SK-N-SH (cell line): ENCODE measurements around the gene LILRA1. TPM values are rescaled to one million over a fixed set of nuclear protein-coding genes. Genes with fewer than 3 reads are reported as not detected.
"Not testable (repeated sequence)": the region's sequence is repeated elsewhere in the genome, so short reads cannot be mapped to it uniquely, and the experiment has no call there.

Experiments used
- CTCF ChIA-PET: fragments of 300-600, 350-600 bp; formaldehyde crosslinking; extraction: SDS; loops from one replicate; lab custom pipeline; 2021; lab: Yijun Ruan, JAX
- POLR2A ChIA-PET: fragments of 350-600 bp; sonication (Branson Sonifier 250); formaldehyde crosslinking; extraction: SDS; loops from one replicate; lab custom pipeline; 2020; ENCODE audit warnings: antibody characterized with exemption, inconsistent platforms; lab: Yijun Ruan, JAX
- DNase-seq: peaks from one replicate; pipeline ENCODE4 v3.0.0; 2012
- H2AFZ ChIP-seq: fragments of 200-600 bp; sonication (generic); 2 replicates; pipeline ENCODE4 v1.8.1; 2016; ENCODE audit warnings: antibody characterized with exemption, mild to moderate bottlenecking, low read depth
- H3F3A ChIP-seq: fragments of 200-600 bp; sonication (generic); replicated peaks from 2 replicates; pipeline ENCODE3; 2016; ENCODE audit warnings: antibody characterized with exemption, mild to moderate bottlenecking; ENCODE audit not compliant: insufficient read depth
- H3K27ac ChIP-seq, 2 experiments: fragments of 200-500 bp in 1 of 2; fragments of 200-600 bp in 1 of 2; sonication (Bioruptor generic) in 1 of 2; sonication (generic), shearing (Covaris generic) in 1 of 2; 2 replicates each; pipeline versions ENCODE4 v1.5.1 to v1.6.1; 2014 to 2016; ENCODE audit warnings: low read depth in 2 of 2, inconsistent platforms in 1 of 2, low read length in 1 of 2, mild to moderate bottlenecking in 1 of 2, mixed read lengths in 1 of 2
- H3K27me3 ChIP-seq: fragments of 200-600 bp; sonication (generic), shearing (Covaris generic); 2 replicates; pipeline ENCODE4 v1.6.1; 2016; ENCODE audit warnings: mixed run types; ENCODE audit not compliant: insufficient read depth
- H3K36me3 ChIP-seq, 2 experiments: fragments of 200-500 bp in 1 of 2; fragments of 200-600 bp in 1 of 2; sonication (Bioruptor generic) in 1 of 2; sonication (generic) in 1 of 2; replicated peaks in 1 of 2; 2 replicates each; pipeline versions ENCODE3 to v1.5.1; 2014 to 2016; ENCODE audit warnings: low read length in 1 of 2, mild to moderate bottlenecking in 1 of 2; ENCODE audit not compliant: insufficient read depth in 2 of 2, control insufficient read depth in 1 of 2
- H3K4me1 ChIP-seq, 2 experiments: fragments of 200-500 bp in 1 of 2; fragments of 200-600 bp in 1 of 2; sonication (Bioruptor generic) in 1 of 2; sonication (generic), shearing (Covaris generic) in 1 of 2; 2 replicates each; pipeline versions ENCODE4 v1.5.1 to v1.6.1; 2014 to 2016; ENCODE audit warnings: low read depth in 1 of 2, low read length in 1 of 2, mixed run types in 1 of 2; ENCODE audit not compliant: insufficient read depth in 2 of 2, control insufficient read depth in 1 of 2
- H3K4me2 ChIP-seq: fragments of 200-600 bp; sonication (generic), shearing (Covaris generic); 2 replicates; pipeline ENCODE4 v1.6.1; 2017; ENCODE audit warnings: mixed run types
- H3K4me3 ChIP-seq, 2 experiments: fragments of 200-500 bp in 1 of 2; fragments of 200-600 bp in 1 of 2; sonication (Bioruptor generic) in 1 of 2; sonication (generic), shearing (Covaris generic) in 1 of 2; 2 replicates each; pipeline versions ENCODE4 v1.5.1 to v1.8.1; 2014 to 2016; ENCODE audit warnings: low read depth in 2 of 2, inconsistent platforms in 1 of 2, low read length in 1 of 2, mild to moderate bottlenecking in 1 of 2, mixed read lengths in 1 of 2, moderate library complexity in 1 of 2
- H3K79me2 ChIP-seq: fragments of 200-600 bp; sonication (generic); 2 replicates; pipeline ENCODE4 v1.8.1; 2017; ENCODE audit warnings: mild to moderate bottlenecking; ENCODE audit not compliant: insufficient read depth
- H3K9ac ChIP-seq: fragments of 200-600 bp; sonication (generic); 2 replicates; pipeline ENCODE4 v1.6.1; 2017; ENCODE audit warnings: mixed run types
- H3K9me2 ChIP-seq: fragments of 200-600 bp; sonication (generic); 2 replicates; pipeline ENCODE4 v1.6.1; 2017; ENCODE audit warnings: mixed run types
- H3K9me3 ChIP-seq: fragments of 200-600 bp; sonication (generic); 2 replicates; pipeline ENCODE4 v1.6.1; 2017; ENCODE audit warnings: mixed run types, mild to moderate bottlenecking, moderate library complexity
- H4K20me1 ChIP-seq: fragments of 200-600 bp; sonication (generic); 2 replicates; pipeline ENCODE4 v1.6.1; 2017; ENCODE audit warnings: mild to moderate bottlenecking, mixed run types; ENCODE audit not compliant: insufficient read depth
- EP300 ChIP-seq, 2 experiments: IDR thresholded peaks; 2 replicates each; pipeline versions ENCODE4 v1.4.0 to v1.6.1; 2012; ENCODE audit warnings: borderline replicate concordance in 1 of 2, low read depth in 1 of 2, low read length in 1 of 2
- FOXJ3 ChIP-seq: sonication (generic); formaldehyde crosslinking; IDR thresholded peaks from 2 replicates; pipeline ENCODE4 v1.5.1; 2020; ENCODE audit warnings: mild to moderate bottlenecking, missing genetic modification reagents
- NFIC ChIP-seq: IDR thresholded peaks from 2 replicates; pipeline ENCODE4 v1.4.0; 2012; ENCODE audit warnings: borderline replicate concordance
- RAD21 ChIP-seq: IDR thresholded peaks from 2 replicates; pipeline ENCODE4 v1.6.1; 2012; ENCODE audit warnings: mild to moderate bottlenecking, low read length
- RXRA ChIP-seq: IDR thresholded peaks from 2 replicates; pipeline ENCODE4 v1.4.0; 2012; ENCODE audit warnings: low read depth, mild to moderate bottlenecking, borderline replicate concordance
- SIN3A ChIP-seq: IDR thresholded peaks from 2 replicates; pipeline ENCODE4 v1.6.1; 2012; ENCODE audit warnings: low read depth, mild to moderate bottlenecking, low read length, moderate library complexity, borderline replicate concordance
- WGBS: methylation state at CpG from one replicate; pipeline ENCODE4 v1.1.6; 2017; ENCODE audit warnings: low lambda C conversion rate; 5-methylcytosine and 5-hydroxymethylcytosine counted together
- polyA plus RNA-seq, 3 experiments: library from polyadenylated mRNA; depleted of rRNA; stranded (reverse); fragments of >200 nt; gene quantifications; 2 replicates each; pipeline ENCODE4 v1.2.3, GENCODE V29; 2012
- TF ChIP-seq, protein P1 (sequence below): fragments of 150-350 bp; IDR thresholded peaks from 2 replicates; pipeline ENCODE4 v1.6.1; 2017; ENCODE audit warnings: antibody characterized with exemption, low read length, low read depth, borderline replicate concordance
- TF ChIP-seq, protein P2 (sequence below): IDR thresholded peaks from 2 replicates; pipeline ENCODE4 v1.4.0; 2012; ENCODE audit warnings: low read depth, borderline replicate concordance
- TF ChIP-seq, protein P3 (sequence below): fragments of 150-350 bp; IDR thresholded peaks from 2 replicates; pipeline ENCODE4 v1.6.1; 2016; ENCODE audit warnings: mild to moderate bottlenecking, low read depth, low read length
- TF ChIP-seq, protein P4 (sequence below): IDR thresholded peaks from 2 replicates; pipeline ENCODE4; 2012
- TF ChIP-seq, protein P5 (sequence below): fragments of 200-600 bp; sonication (generic); IDR thresholded peaks from 2 replicates; pipeline ENCODE4 v1.6.1; 2017; ENCODE audit warnings: antibody characterized with exemption, mild to moderate bottlenecking, moderate library complexity
- TF ChIP-seq, protein P6 (sequence below): IDR thresholded peaks from 2 replicates; pipeline ENCODE4 v1.4.0; 2012; ENCODE audit warnings: low read depth, borderline replicate concordance
- TF ChIP-seq, protein P7 (sequence below): IDR thresholded peaks from 2 replicates; pipeline ENCODE4 v1.4.0; 2012; ENCODE audit warnings: low read depth

Gene LILRA1
- polyA plus RNA-seq, 1 of the 3 experiments (the other 2 are of a cell fraction), result not detected

DNA sequence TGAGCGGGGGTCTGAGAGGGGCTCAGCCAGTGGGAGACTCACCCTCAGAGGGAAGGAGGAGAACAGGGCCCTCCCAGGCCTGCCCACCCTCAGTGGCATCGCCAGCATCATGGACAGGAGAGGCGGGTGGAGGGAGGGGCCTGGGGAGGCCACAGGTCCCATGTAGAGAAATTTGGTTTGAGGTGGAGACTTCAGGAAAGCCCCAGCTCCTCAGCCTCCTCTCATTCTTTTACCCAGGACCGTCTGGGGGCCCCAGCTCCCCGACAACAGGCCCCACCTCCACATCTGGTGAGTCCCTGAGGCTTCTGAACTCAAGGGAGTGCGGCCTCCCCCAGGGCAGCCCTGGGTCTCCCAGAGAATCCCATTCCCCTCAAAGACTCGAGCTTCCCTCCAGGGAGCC is 40.0 kb downstream of the LILRA1 start (continued):
- TF ChIP-seq, protein P1, sequence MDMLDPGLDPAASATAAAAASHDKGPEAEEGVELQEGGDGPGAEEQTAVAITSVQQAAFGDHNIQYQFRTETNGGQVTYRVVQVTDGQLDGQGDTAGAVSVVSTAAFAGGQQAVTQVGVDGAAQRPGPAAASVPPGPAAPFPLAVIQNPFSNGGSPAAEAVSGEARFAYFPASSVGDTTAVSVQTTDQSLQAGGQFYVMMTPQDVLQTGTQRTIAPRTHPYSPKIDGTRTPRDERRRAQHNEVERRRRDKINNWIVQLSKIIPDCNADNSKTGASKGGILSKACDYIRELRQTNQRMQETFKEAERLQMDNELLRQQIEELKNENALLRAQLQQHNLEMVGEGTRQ, result no peak
- TF ChIP-seq, protein P2, sequence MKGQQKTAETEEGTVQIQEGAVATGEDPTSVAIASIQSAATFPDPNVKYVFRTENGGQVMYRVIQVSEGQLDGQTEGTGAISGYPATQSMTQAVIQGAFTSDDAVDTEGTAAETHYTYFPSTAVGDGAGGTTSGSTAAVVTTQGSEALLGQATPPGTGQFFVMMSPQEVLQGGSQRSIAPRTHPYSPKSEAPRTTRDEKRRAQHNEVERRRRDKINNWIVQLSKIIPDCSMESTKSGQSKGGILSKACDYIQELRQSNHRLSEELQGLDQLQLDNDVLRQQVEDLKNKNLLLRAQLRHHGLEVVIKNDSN, result no peak
- TF ChIP-seq SIN3A (no peak), RXRA (no peak)
- TF ChIP-seq, protein P3, sequence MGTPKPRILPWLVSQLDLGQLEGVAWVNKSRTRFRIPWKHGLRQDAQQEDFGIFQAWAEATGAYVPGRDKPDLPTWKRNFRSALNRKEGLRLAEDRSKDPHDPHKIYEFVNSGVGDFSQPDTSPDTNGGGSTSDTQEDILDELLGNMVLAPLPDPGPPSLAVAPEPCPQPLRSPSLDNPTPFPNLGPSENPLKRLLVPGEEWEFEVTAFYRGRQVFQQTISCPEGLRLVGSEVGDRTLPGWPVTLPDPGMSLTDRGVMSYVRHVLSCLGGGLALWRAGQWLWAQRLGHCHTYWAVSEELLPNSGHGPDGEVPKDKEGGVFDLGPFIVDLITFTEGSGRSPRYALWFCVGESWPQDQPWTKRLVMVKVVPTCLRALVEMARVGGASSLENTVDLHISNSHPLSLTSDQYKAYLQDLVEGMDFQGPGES, result no peak

DNA sequence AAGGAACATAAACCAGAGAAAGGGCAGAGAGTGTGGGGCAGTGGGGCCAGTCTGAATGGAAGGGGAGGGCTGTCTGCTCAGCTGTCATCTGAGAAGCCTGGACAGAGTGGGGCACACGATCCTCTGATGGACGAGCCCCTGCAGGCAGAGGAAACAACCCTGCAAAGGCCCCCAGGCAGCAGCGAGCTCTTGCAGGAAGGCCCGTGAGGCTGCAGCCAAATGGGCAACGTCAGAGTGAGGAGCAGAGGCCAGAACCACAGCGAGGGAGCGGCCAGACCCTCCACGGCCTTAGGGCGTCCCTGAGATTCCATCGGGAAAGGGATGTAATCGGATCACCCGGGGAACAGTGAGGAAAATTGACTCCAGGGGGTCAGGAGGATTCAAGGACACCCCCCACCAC is 42.6 kb downstream of the LILRA1 start:
- H3K9me2 ChIP-seq, CTCF ChIA-PET, DNase-seq, H3K9me3 ChIP-seq, H3K36me3 ChIP-seq, POLR2A ChIA-PET, H2AFZ ChIP-seq, H3K27ac ChIP-seq, H3K4me1 ChIP-seq, H3K4me2 ChIP-seq, H3K4me3 ChIP-seq, H3F3A ChIP-seq, H3K9ac ChIP-seq, H4K20me1 ChIP-seq, H3K79me2 ChIP-seq: not testable (repeated sequence)
- peaks cover 48% of the 10 kb centered on the region; the same call in 1 of the 2 replicates for H3K27me3 ChIP-seq
- 10% methylated on average over 5 of the region's 12 CpGs for WGBS

DNA sequence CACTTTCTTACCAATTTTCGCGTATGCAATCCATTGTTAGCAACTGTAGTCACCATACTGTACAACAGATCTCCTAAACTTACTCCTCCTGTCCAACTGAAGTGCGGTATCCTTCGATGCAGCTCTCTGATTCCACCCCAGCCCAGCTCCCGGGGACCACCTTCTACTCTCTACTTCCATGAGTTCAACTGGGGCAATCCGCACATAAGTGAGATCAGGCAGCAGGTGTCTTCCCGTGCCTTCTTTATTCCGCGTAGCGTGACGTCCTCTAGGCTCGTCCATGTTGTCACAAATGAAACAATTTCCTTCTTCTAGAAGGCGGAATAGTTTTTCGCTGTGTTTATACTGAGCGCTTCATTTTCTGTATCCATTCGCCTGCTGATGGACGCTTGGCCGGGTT is 45.3 kb downstream of the LILRA1 start:
- Histone ChIP-seq H3F3A (no peaks in the 10 kb centered on the region), H3K4me2 (no peak overlapping the region), H3K36me3 (no peaks in the 10 kb centered on the region), H3K79me2 (no peaks in the 10 kb centered on the region), H2AFZ (no peak overlapping the region), H3K27me3 (peaks cover 33% of the 10 kb centered on the region; the same call in 1 of the 2 replicates), H3K9me3 (no peaks in the 10 kb centered on the region), H3K27ac (no peak overlapping the region), H4K20me1 (no peaks in the 10 kb centered on the region), H3K4me3 (no peak overlapping the region), H3K9me2 (no peaks in the 10 kb centered on the region), H3K9ac (no peak overlapping the region), H3K4me1 (no peaks in the 10 kb centered on the region)
- CTCF ChIA-PET, result interaction anchor here (0.7 kb wide), 1 partner anchor 16 kb away, joined by 3 read pairs; no protein-coding TSS in a partner anchor
- POLR2A ChIA-PET, result no interaction called here
- no peak for TF ChIP-seq RAD21
- TF ChIP-seq, protein P4, sequence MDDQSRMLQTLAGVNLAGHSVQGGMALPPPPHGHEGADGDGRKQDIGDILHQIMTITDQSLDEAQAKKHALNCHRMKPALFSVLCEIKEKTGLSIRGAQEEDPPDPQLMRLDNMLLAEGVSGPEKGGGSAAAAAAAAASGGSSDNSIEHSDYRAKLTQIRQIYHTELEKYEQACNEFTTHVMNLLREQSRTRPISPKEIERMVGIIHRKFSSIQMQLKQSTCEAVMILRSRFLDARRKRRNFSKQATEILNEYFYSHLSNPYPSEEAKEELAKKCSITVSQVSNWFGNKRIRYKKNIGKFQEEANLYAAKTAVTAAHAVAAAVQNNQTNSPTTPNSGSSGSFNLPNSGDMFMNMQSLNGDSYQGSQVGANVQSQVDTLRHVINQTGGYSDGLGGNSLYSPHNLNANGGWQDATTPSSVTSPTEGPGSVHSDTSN, result no peak
- TF ChIP-seq, protein P5, sequence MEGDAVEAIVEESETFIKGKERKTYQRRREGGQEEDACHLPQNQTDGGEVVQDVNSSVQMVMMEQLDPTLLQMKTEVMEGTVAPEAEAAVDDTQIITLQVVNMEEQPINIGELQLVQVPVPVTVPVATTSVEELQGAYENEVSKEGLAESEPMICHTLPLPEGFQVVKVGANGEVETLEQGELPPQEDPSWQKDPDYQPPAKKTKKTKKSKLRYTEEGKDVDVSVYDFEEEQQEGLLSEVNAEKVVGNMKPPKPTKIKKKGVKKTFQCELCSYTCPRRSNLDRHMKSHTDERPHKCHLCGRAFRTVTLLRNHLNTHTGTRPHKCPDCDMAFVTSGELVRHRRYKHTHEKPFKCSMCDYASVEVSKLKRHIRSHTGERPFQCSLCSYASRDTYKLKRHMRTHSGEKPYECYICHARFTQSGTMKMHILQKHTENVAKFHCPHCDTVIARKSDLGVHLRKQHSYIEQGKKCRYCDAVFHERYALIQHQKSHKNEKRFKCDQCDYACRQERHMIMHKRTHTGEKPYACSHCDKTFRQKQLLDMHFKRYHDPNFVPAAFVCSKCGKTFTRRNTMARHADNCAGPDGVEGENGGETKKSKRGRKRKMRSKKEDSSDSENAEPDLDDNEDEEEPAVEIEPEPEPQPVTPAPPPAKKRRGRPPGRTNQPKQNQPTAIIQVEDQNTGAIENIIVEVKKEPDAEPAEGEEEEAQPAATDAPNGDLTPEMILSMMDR, result no peak
- TF ChIP-seq NFIC, result no peak
- no peak for TF ChIP-seq FOXJ3
- TF ChIP-seq, protein P6, sequence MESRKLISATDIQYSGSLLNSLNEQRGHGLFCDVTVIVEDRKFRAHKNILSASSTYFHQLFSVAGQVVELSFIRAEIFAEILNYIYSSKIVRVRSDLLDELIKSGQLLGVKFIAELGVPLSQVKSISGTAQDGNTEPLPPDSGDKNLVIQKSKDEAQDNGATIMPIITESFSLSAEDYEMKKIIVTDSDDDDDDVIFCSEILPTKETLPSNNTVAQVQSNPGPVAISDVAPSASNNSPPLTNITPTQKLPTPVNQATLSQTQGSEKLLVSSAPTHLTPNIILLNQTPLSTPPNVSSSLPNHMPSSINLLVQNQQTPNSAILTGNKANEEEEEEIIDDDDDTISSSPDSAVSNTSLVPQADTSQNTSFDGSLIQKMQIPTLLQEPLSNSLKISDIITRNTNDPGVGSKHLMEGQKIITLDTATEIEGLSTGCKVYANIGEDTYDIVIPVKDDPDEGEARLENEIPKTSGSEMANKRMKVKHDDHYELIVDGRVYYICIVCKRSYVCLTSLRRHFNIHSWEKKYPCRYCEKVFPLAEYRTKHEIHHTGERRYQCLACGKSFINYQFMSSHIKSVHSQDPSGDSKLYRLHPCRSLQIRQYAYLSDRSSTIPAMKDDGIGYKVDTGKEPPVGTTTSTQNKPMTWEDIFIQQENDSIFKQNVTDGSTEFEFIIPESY, result no peak
- TF ChIP-seq EP300 (IDR thresholded peaks at IDR 0.05; ENCODE audit: borderline replicate concordance in 1 of 2, low read depth in 1 of 2, low read length in 1 of 2), result no peak
- TF ChIP-seq, protein P7, sequence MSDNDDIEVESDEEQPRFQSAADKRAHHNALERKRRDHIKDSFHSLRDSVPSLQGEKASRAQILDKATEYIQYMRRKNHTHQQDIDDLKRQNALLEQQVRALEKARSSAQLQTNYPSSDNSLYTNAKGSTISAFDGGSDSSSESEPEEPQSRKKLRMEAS, result no peak
- TF ChIP-seq RXRA, result no peak
- no peak for DNase-seq
- WGBS, result 18% methylated on average over 18 of the region's 18 CpGs
